ENCODE results near the gene ASPG. TPM values are rescaled to one million over a fixed set of nuclear protein-coding genes. Genes with fewer than 3 reads are reported as not detected.
A peak's percentile ranks its signal among the peaks of the same experiment; 100 is the strongest.

ASPG gene
- total RNA-seq, 2 experiments from 2014 or later: not detected

- Mint-ChIP-seq H3K27ac (no peak overlapping the region), H3K9me3 (no peaks in the 10 kb centered on the region), H3K36me3 (no peaks in the 10 kb centered on the region), H3K4me3 (no peak overlapping the region), H3K27me3 (no peaks in the 10 kb centered on the region), H3K4me1 (no peaks in the 10 kb centered on the region)
- POLR2A ChIA-PET: no interaction called here
- DNase-seq (no peak), ATAC-seq (ENCODE audit: low read depth) (no peak)
Observed at GRCh38 chr14:104101086-104101621, 15.7 kb downstream of the ASPG start.

GRCh38 chr14:104101651-104102281 is 16.3 kb downstream of the ASPG start:
- H3K9me3 Mint-ChIP-seq: no peaks in the 10 kb centered on the region
- POLR2A ChIA-PET: no interaction called here
- H3K36me3 Mint-ChIP-seq: no peaks in the 10 kb centered on the region
- no peak for ATAC-seq (ENCODE audit: low read depth)
- H3K27ac Mint-ChIP-seq: no peak overlapping the region
- no peaks in the 10 kb centered on the region for H3K27me3 Mint-ChIP-seq
- H3K4me3 Mint-ChIP-seq: no peak overlapping the region
- no peaks in the 10 kb centered on the region for H3K4me1 Mint-ChIP-seq
- no peak for DNase-seq

- no peaks in the 10 kb centered on the region for H3K4me1 Mint-ChIP-seq
Observed at GRCh38 chr14:104102282-104102914, 16.9 kb downstream of the ASPG start.

GRCh38 chr14:104103061-104103445 is 17.6 kb downstream of the ASPG start:
- Mint-ChIP-seq H3K4me1 (no peaks in the 10 kb centered on the region), H3K9me3 (no peaks in the 10 kb centered on the region)
- no peak for DNase-seq

More at GRCh38 chr14:104102282-104102914, 16.9 kb downstream of the ASPG start:
- POLR2A ChIA-PET: no interaction called here
- H3K4me3 Mint-ChIP-seq: no peak overlapping the region
- H3K36me3 Mint-ChIP-seq: no peaks in the 10 kb centered on the region
- ATAC-seq (ENCODE audit: low read depth) (no peak), DNase-seq (no peak)
- no peaks in the 10 kb centered on the region for H3K9me3 Mint-ChIP-seq
- no peak overlapping the region for H3K27ac Mint-ChIP-seq
- no peaks in the 10 kb centered on the region for H3K27me3 Mint-ChIP-seq

GRCh38 chr14:104103446-104104075 is 18.1 kb downstream of the ASPG start:
- Mint-ChIP-seq H3K9me3 (no peaks in the 10 kb centered on the region), H3K36me3 (no peaks in the 10 kb centered on the region), H3K4me1 (no peaks in the 10 kb centered on the region), H3K4me3 (no peak overlapping the region), H3K27me3 (no peaks in the 10 kb centered on the region), H3K27ac (no peak overlapping the region)
- POLR2A ChIA-PET: no interaction called here
- ATAC-seq (ENCODE audit: low read depth) (no peak), DNase-seq (peak; percentile 8)

More at GRCh38 chr14:104103061-104103445, 17.6 kb downstream of the ASPG start:
- Mint-ChIP-seq H3K4me3 (no peak overlapping the region), H3K27ac (no peak overlapping the region), H3K27me3 (no peaks in the 10 kb centered on the region), H3K36me3 (no peaks in the 10 kb centered on the region)
- POLR2A ChIA-PET: no interaction called here
- no peak for ATAC-seq (ENCODE audit: low read depth)

- H3K4me3 Mint-ChIP-seq: no peak overlapping the region
- DNase-seq: peak; percentile 23
- POLR2A ChIA-PET: no interaction called here
- H3K4me1 Mint-ChIP-seq: no peaks in the 10 kb centered on the region
- H3K36me3 Mint-ChIP-seq: no peaks in the 10 kb centered on the region
- H3K9me3 Mint-ChIP-seq: no peaks in the 10 kb centered on the region
- no peak overlapping the region for H3K27ac Mint-ChIP-seq
- H3K27me3 Mint-ChIP-seq: no peaks in the 10 kb centered on the region
- no peak for ATAC-seq (ENCODE audit: low read depth)
Observed at GRCh38 chr14:104104076-104104901, 18.8 kb downstream of the ASPG start.

- ATAC-seq (ENCODE audit: low read depth) (no peak), DNase-seq (no peak)
- POLR2A ChIA-PET: no interaction called here
- Mint-ChIP-seq H3K36me3 (no peaks in the 10 kb centered on the region), H3K4me3 (no peak overlapping the region), H3K27ac (no peak overlapping the region), H3K27me3 (no peaks in the 10 kb centered on the region), H3K4me1 (no peaks in the 10 kb centered on the region), H3K9me3 (no peaks in the 10 kb centered on the region)
Observed at GRCh38 chr14:104105071-104105821, 19.7 kb downstream of the ASPG start.

GRCh38 chr14:104105822-104106470 is 20.4 kb downstream of the ASPG start:
- POLR2A ChIA-PET: no interaction called here
- Mint-ChIP-seq H3K27ac (no peak overlapping the region), H3K4me3 (no peak overlapping the region), H3K9me3 (no peaks in the 10 kb centered on the region), H3K4me1 (no peaks in the 10 kb centered on the region), H3K36me3 (no peaks in the 10 kb centered on the region), H3K27me3 (no peaks in the 10 kb centered on the region)
- peak; percentile 27 for DNase-seq
- ATAC-seq (ENCODE audit: low read depth): no peak

GRCh38 chr14:104106471-104106991 is 21.0 kb downstream of the ASPG start:
- H3K4me3 Mint-ChIP-seq: no peak overlapping the region
- H3K4me1 Mint-ChIP-seq: no peaks in the 10 kb centered on the region
- POLR2A ChIA-PET: no interaction called here
- ATAC-seq (ENCODE audit: low read depth): no peak
- DNase-seq: no peak
- H3K36me3 Mint-ChIP-seq: no peaks in the 10 kb centered on the region
- H3K9me3 Mint-ChIP-seq: no peaks in the 10 kb centered on the region
- H3K27me3 Mint-ChIP-seq: no peaks in the 10 kb centered on the region
- H3K27ac Mint-ChIP-seq: no peak overlapping the region

- no peak overlapping the region for H3K27ac Mint-ChIP-seq
- DNase-seq: peak; percentile 26
- H3K27me3 Mint-ChIP-seq: no peaks in the 10 kb centered on the region
- H3K36me3 Mint-ChIP-seq: no peaks in the 10 kb centered on the region
- no peaks in the 10 kb centered on the region for H3K4me1 Mint-ChIP-seq
- POLR2A ChIA-PET: no interaction called here
- H3K4me3 Mint-ChIP-seq: no peak overlapping the region
- no peak for ATAC-seq (ENCODE audit: low read depth)
- H3K9me3 Mint-ChIP-seq: no peaks in the 10 kb centered on the region
Observed at GRCh38 chr14:104107101-104107581, 21.6 kb downstream of the ASPG start.

GRCh38 chr14:104107611-104108569 is 22.4 kb downstream of the ASPG start:
- POLR2A ChIA-PET: no interaction called here
- H3K27ac Mint-ChIP-seq: no peak overlapping the region
- no peak overlapping the region for H3K4me3 Mint-ChIP-seq
- ATAC-seq (ENCODE audit: low read depth): no peak
- H3K9me3 Mint-ChIP-seq: no peaks in the 10 kb centered on the region
- no peak for DNase-seq
- H3K4me1 Mint-ChIP-seq: no peaks in the 10 kb centered on the region
- no peaks in the 10 kb centered on the region for H3K36me3 Mint-ChIP-seq
- no peaks in the 10 kb centered on the region for H3K27me3 Mint-ChIP-seq
